Hepatocyte (in vitro differentiated cells): ENCODE measurements around the gene STIP1. TPM values are rescaled to one million over a fixed set of nuclear protein-coding genes. Genes with fewer than 3 reads are reported as not detected.
"Not testable (repeated sequence)": the region's sequence is repeated elsewhere in the genome, so short reads cannot be mapped to it uniquely, and the experiment has no call there.

ENCODE experiments used
- DNase-seq: peaks from one replicate; pipeline ENCODE4 v3.0.0-alpha.2; 2016; ENCODE audit warnings: low spot score
- H2AFZ ChIP-seq: fragments of 200-600 bp; sonication (generic); 2 replicates; pipeline ENCODE4 v1.6.0; 2016; ENCODE audit warnings: antibody characterized with exemption, mild to moderate bottlenecking
- H3K27ac ChIP-seq: fragments of 200-600 bp; sonication (generic); 2 replicates; pipeline ENCODE4 v1.5.1; 2016; ENCODE audit warnings: mild to moderate bottlenecking
- H3K27me3 ChIP-seq: fragments of 200-600 bp; sonication (generic); 2 replicates; pipeline ENCODE4 v1.6.1; 2016
- H3K36me3 ChIP-seq: fragments of 200-600 bp; sonication (generic); replicated peaks from 2 replicates; pipeline ENCODE4 v1.5.1; 2016; ENCODE audit warnings: low read depth; ENCODE audit not compliant: insufficient read depth
- H3K4me1 ChIP-seq: fragments of 200-600 bp; sonication (generic); 2 replicates; pipeline ENCODE4 v1.5.1; 2016; ENCODE audit warnings: mild to moderate bottlenecking, moderate library complexity; ENCODE audit not compliant: insufficient read depth
- H3K4me2 ChIP-seq: fragments of 200-600 bp; sonication (generic); 2 replicates; pipeline ENCODE4 v1.6.0; 2016
- H3K4me3 ChIP-seq: fragments of 200-600 bp; sonication (generic); 2 replicates; pipeline ENCODE4 v1.5.1; 2016; ENCODE audit warnings: mild to moderate bottlenecking
- H3K79me2 ChIP-seq: fragments of 200-600 bp; sonication (generic); 2 replicates; pipeline ENCODE4 v1.6.0; 2017; ENCODE audit warnings: mild to moderate bottlenecking
- H3K9me2 ChIP-seq: fragments of 200-600 bp; sonication (generic); replicated peaks from 2 replicates; pipeline ENCODE4 v1.6.0; 2017; ENCODE audit warnings: mild to moderate bottlenecking; ENCODE audit not compliant: insufficient read depth
- H3K9me3 ChIP-seq: fragments of 200-600 bp; sonication (generic); 2 replicates; pipeline ENCODE4 v1.5.1; 2016; ENCODE audit warnings: low read depth, mild to moderate bottlenecking
- H4K20me1 ChIP-seq: fragments of 200-600 bp; sonication (generic); 2 replicates; pipeline ENCODE4 v1.6.0; 2016; ENCODE audit warnings: mild to moderate bottlenecking; ENCODE audit not compliant: insufficient read depth, poor library complexity, severe bottlenecking
- EZH2 ChIP-seq: fragments of 200-600 bp; sonication (generic); IDR thresholded peaks from 2 replicates; pipeline ENCODE4 v1.6.1; 2016; ENCODE audit warnings: antibody characterized with exemption, mild to moderate bottlenecking, borderline replicate concordance
- EZH2phosphoT487 ChIP-seq: fragments of 200-600 bp; sonication (generic); IDR thresholded peaks from one replicate; pipeline ENCODE4 v1.6.1; 2018; ENCODE audit warnings: antibody characterized with exemption, mild to moderate bottlenecking, low read depth, moderate library complexity; ENCODE audit not compliant: unreplicated experiment, severe bottlenecking
- WGBS: methylation state at CpG from one replicate; pipeline ENCODE4 v1.1.6; 2016; ENCODE audit warnings: low lambda C conversion rate; ENCODE audit errors: missing lambda C conversion rate; 5-methylcytosine and 5-hydroxymethylcytosine counted together
- polyA plus RNA-seq: library from polyadenylated mRNA; unstranded; fragments of >200 nt; fragmentation: Nextera tagmentation; extraction: Ambion mirVana; gene quantifications from 2 replicates; pipeline ENCODE4 v1.2.1, GENCODE V29; 2016
- total RNA-seq: library from RNA; depleted of rRNA; stranded (reverse); fragments of >200 nt; gene quantifications from 2 replicates; pipeline ENCODE4 v1.2.3, GENCODE V29; 2014
- TF ChIP-seq, protein P1 (sequence below): fragments of 200-600 bp; sonication (generic); IDR thresholded peaks from 2 replicates; pipeline ENCODE4 v1.5.1; 2016; ENCODE audit warnings: antibody characterized with exemption, mild to moderate bottlenecking; ENCODE audit not compliant: poor library complexity

Gene STIP1
- total and polyA plus RNA-seq, 2 experiments from 2014 or later = 113 to 131 TPM

GRCh38 chr11:64245797-64246620 is 60.0 kb downstream of the STIP1 start:
- TF ChIP-seq, protein P1, sequence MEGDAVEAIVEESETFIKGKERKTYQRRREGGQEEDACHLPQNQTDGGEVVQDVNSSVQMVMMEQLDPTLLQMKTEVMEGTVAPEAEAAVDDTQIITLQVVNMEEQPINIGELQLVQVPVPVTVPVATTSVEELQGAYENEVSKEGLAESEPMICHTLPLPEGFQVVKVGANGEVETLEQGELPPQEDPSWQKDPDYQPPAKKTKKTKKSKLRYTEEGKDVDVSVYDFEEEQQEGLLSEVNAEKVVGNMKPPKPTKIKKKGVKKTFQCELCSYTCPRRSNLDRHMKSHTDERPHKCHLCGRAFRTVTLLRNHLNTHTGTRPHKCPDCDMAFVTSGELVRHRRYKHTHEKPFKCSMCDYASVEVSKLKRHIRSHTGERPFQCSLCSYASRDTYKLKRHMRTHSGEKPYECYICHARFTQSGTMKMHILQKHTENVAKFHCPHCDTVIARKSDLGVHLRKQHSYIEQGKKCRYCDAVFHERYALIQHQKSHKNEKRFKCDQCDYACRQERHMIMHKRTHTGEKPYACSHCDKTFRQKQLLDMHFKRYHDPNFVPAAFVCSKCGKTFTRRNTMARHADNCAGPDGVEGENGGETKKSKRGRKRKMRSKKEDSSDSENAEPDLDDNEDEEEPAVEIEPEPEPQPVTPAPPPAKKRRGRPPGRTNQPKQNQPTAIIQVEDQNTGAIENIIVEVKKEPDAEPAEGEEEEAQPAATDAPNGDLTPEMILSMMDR = no peak
- TF ChIP-seq EZH2 (no peak), EZH2phosphoT487 (no peak)
- H3K4me1 ChIP-seq = peaks cover 23% of the 10 kb centered on the region

DNA sequence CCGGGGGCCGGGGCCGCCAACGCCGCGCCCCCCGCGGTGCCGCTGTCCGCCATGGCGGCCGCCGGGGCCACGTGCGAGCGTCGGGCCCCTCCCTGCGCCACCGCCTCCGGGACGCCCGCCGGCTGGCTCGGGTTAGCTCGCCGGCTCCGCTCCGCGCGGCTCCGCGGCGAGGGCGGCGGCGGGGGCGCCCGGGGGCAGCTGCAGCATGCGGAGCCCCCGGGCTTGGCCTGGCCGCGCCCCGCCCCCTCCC is 60.6 kb downstream of the STIP1 start:
- peaks cover 23% of the 10 kb centered on the region for H3K4me1 ChIP-seq
- not testable (repeated sequence) for H2AFZ ChIP-seq, H3K36me3 ChIP-seq, H3K27me3 ChIP-seq, H4K20me1 ChIP-seq, H3K9me3 ChIP-seq, H3K9me2 ChIP-seq
- WGBS = under 1% methylated on average over 22 of the region's 43 CpGs
- peak overlapping the region; percentile 96 for H3K27ac ChIP-seq
- peak overlapping the region; percentile 89 for H3K4me3 ChIP-seq
- DNase-seq = peak; percentile 47
- H3K79me2 ChIP-seq = peaks cover 29% of the 10 kb centered on the region
- peak overlapping the region; percentile 96 for H3K4me2 ChIP-seq

More at GRCh38 chr11:64245797-64246620, 60.0 kb downstream of the STIP1 start:
- 3% methylated on average over 35 of the region's 46 CpGs for WGBS
- peak; percentile 87 for DNase-seq
- Histone ChIP-seq H3K79me2 (peaks cover 29% of the 10 kb centered on the region), H3K4me3 (peak overlapping the region; percentile 89), H3K9me3 (no peaks in the 10 kb centered on the region), H2AFZ (peak overlapping the region; percentile 54), H3K27me3 (no peaks in the 10 kb centered on the region), H4K20me1 (no peaks in the 10 kb centered on the region), H3K9me2 (no peaks in the 10 kb centered on the region), H3K4me2 (peak overlapping the region; percentile 96), H3K27ac (peak overlapping the region; percentile 96), H3K36me3 (no peaks in the 10 kb centered on the region)

- Histone ChIP-seq H3K36me3 (no peaks in the 10 kb centered on the region), H3K4me3 (peak within 1 kb of the TSS; percentile 99), H3K9me2 (no peaks in the 10 kb centered on the region), H3K27ac (peak within 1 kb of the TSS; percentile 98), H3K4me2 (peak within 1 kb of the TSS; percentile 100), H2AFZ (peak within 1 kb of the TSS; percentile 97), H3K27me3 (no peaks in the 10 kb centered on the region), H3K79me2 (peaks cover 33% of the 10 kb centered on the region), H3K4me1 (peaks cover 22% of the 10 kb centered on the region), H3K9me3 (no peaks in the 10 kb centered on the region), H4K20me1 (no peaks in the 10 kb centered on the region)
- under 1% methylated on average over 66 of the region's 74 CpGs for WGBS
- DNase-seq = peak; percentile 93
- TF ChIP-seq, protein P1 = peak; percentile 19
- TF ChIP-seq EZH2phosphoT487 (no peak), EZH2 (no peak)
Observed at GRCh38 chr11:64246871-64247728, 61.1 kb downstream of the STIP1 start, which contains the start of gene PPP1R14B. TSS of gene PPP1R14B (minus strand) at chr11:64246943. CDS start at chr11:64246673, 270 bp downstream.
